Epithelial cell of proximal tubule (primary cell): ENCODE measurements around the gene B4GALT5. TPM values are rescaled to one million over a fixed set of nuclear protein-coding genes. Genes with fewer than 3 reads are reported as not detected.

Source experiments
- DNase-seq: peaks from one replicate; pipeline ENCODE4 v3.0.0-alpha.2; 2011; ENCODE audit warnings: low read depth
- H3K4me3 ChIP-seq: 2 replicates; pipeline ENCODE4 v1.5.1; 2011; ENCODE audit warnings: low read depth, mild to moderate bottlenecking, low read length
- CTCF ChIP-seq: conservative IDR thresholded peaks from 2 replicates; pipeline ENCODE4 v1.5.1; 2012; ENCODE audit warnings: low read depth, mild to moderate bottlenecking, low read length
- total RNA-seq: library from RNA; depleted of rRNA; stranded (reverse); fragments of >200 nt; gene quantifications from 2 replicates; pipeline ENCODE4 v1.2.3, GENCODE V29; 2015

The B4GALT5 gene
- total RNA-seq, 1 donor from 2014 or later, result 27.4 TPM

- DNase-seq, result no peak
- no peak for TF ChIP-seq CTCF
- no peak overlapping the region for H3K4me3 ChIP-seq
Measured at GRCh38 chr20:49592120-49592519, 121.6 kb downstream of the B4GALT5 start.

GRCh38 chr20:49591217-49591865 lies 122.3 kb downstream of the B4GALT5 start:
- TF ChIP-seq CTCF, result no peak
- DNase-seq, result no peak
- no peak overlapping the region for H3K4me3 ChIP-seq

GRCh38 chr20:49590163-49591017 lies 123.3 kb downstream of the B4GALT5 start:
- DNase-seq, result no peak
- H3K4me3 ChIP-seq, result no peak overlapping the region
- TF ChIP-seq CTCF, result no peak

GRCh38 chr20:49589747-49590146 lies 123.9 kb downstream of the B4GALT5 start:
- no peak for TF ChIP-seq CTCF
- no peak for DNase-seq
- H3K4me3 ChIP-seq, result no peak overlapping the region

GRCh38 chr20:49587111-49587570 lies 126.5 kb downstream of the B4GALT5 start:
- TF ChIP-seq CTCF, result no peak
- no peak for DNase-seq
- no peak overlapping the region for H3K4me3 ChIP-seq

- TF ChIP-seq CTCF, result no peak
- no peak overlapping the region for H3K4me3 ChIP-seq
- no peak for DNase-seq
Measured at GRCh38 chr20:49585585-49586245, 128.0 kb downstream of the B4GALT5 start.
